ENCODE measurements around the gene MOV10. TPM values are rescaled to one million over a fixed set of nuclear protein-coding genes. Genes with fewer than 3 reads are reported as not detected.
A peak's percentile ranks its signal among the peaks of the same experiment; 100 is the strongest.
"Not testable (repeated sequence)": the region's sequence is repeated elsewhere in the genome, so short reads cannot be mapped to it uniquely, and the experiment has no call there.

Gene MOV10
- total RNA-seq (27.5 TPM), polyA plus RNA-seq (36.1 TPM)

GRCh38 chr1:112674440-112674985 is at the start of gene MOV10:
MOV10 (plus strand) TSS chr1:112674659; CDS start chr1:112674913, 254 bp downstream.
- peak within 1 kb of the TSS; percentile 97 for H3K4me3 ChIP-seq (ENCODE audit: low read depth, low read length)
- no peaks in the 10 kb centered on the region for H3K36me3 ChIP-seq (ENCODE audit: insufficient read depth)
- WGBS, result under 1% methylated on average over 30 of the region's 30 CpGs
- H3K4me1 ChIP-seq (ENCODE audit: insufficient read depth), result no peaks in the 10 kb centered on the region
- DNase-seq (ENCODE audit: extremely low spot score), result no peak
- H3K27ac ChIP-seq (ENCODE audit: low read depth), result peak within 1 kb of the TSS; percentile 94

- peaks cover 2% of the 10 kb centered on the region for H3K4me1 ChIP-seq (ENCODE audit: insufficient read depth)
Observed at GRCh38 chr1:112625696-112626095, 48.8 kb upstream of the MOV10 start.

GRCh38 chr1:112626193-112626592 is 48.3 kb upstream of the MOV10 start:
- H3K27ac ChIP-seq (ENCODE audit: low read depth), result no peak overlapping the region
- H3K36me3 ChIP-seq (ENCODE audit: insufficient read depth), result no peaks in the 10 kb centered on the region
- WGBS, result 94% methylated on average over 5 of the region's 5 CpGs
- no peak overlapping the region for H3K4me3 ChIP-seq (ENCODE audit: low read depth, low read length)
- no peak for DNase-seq (ENCODE audit: extremely low spot score)
- H3K4me1 ChIP-seq (ENCODE audit: insufficient read depth), result no peaks in the 10 kb centered on the region

More at GRCh38 chr1:112625696-112626095, 48.8 kb upstream of the MOV10 start:
- Histone ChIP-seq H3K27ac (ENCODE audit: low read depth) (no peak overlapping the region), H3K36me3 (ENCODE audit: insufficient read depth) (no peaks in the 10 kb centered on the region), H3K4me3 (ENCODE audit: low read depth, low read length) (no peak overlapping the region)
- DNase-seq (ENCODE audit: extremely low spot score), result no peak
- WGBS, result 92% methylated on average over 2 of the region's 2 CpGs

- Histone ChIP-seq H3K27ac (ENCODE audit: low read depth) (no peak overlapping the region), H3K4me3 (ENCODE audit: low read depth, low read length) (no peak overlapping the region), H3K36me3 (ENCODE audit: insufficient read depth) (no peaks in the 10 kb centered on the region), H3K4me1 (ENCODE audit: insufficient read depth) (no peaks in the 10 kb centered on the region)
- no peak for DNase-seq (ENCODE audit: extremely low spot score)
Observed at GRCh38 chr1:112626887-112627286, 47.6 kb upstream of the MOV10 start.

GRCh38 chr1:112628516-112628915 is 45.9 kb upstream of the MOV10 start:
- Histone ChIP-seq H3K27ac (ENCODE audit: low read depth) (no peak overlapping the region), H3K36me3 (ENCODE audit: insufficient read depth) (no peaks in the 10 kb centered on the region), H3K4me1 (ENCODE audit: insufficient read depth) (peaks cover 2% of the 10 kb centered on the region), H3K4me3 (ENCODE audit: low read depth, low read length) (no peak overlapping the region)
- WGBS, result 94% methylated on average over 2 of the region's 2 CpGs
- no peak for DNase-seq (ENCODE audit: extremely low spot score)

- DNase-seq (ENCODE audit: extremely low spot score), result no peak
- Histone ChIP-seq H3K36me3 (ENCODE audit: insufficient read depth) (no peaks in the 10 kb centered on the region), H3K27ac (ENCODE audit: low read depth) (no peak overlapping the region), H3K4me1 (ENCODE audit: insufficient read depth) (peaks cover 2% of the 10 kb centered on the region), H3K4me3 (ENCODE audit: low read depth, low read length) (no peak overlapping the region)
Observed at GRCh38 chr1:112629256-112629655, 45.2 kb upstream of the MOV10 start.

GRCh38 chr1:112633628-112634027 is 40.8 kb upstream of the MOV10 start:
- Histone ChIP-seq H3K36me3 (ENCODE audit: insufficient read depth) (no peaks in the 10 kb centered on the region), H3K27ac (ENCODE audit: low read depth) (no peak overlapping the region), H3K4me3 (ENCODE audit: low read depth, low read length) (no peak overlapping the region), H3K4me1 (ENCODE audit: insufficient read depth) (peaks cover 2% of the 10 kb centered on the region)
- no peak for DNase-seq (ENCODE audit: extremely low spot score)
- 93% methylated on average over 2 of the region's 2 CpGs for WGBS

- Histone ChIP-seq H3K36me3 (ENCODE audit: insufficient read depth) (no peaks in the 10 kb centered on the region), H3K4me3 (ENCODE audit: low read depth, low read length) (no peak overlapping the region), H3K4me1 (ENCODE audit: insufficient read depth) (peaks cover 2% of the 10 kb centered on the region), H3K27ac (ENCODE audit: low read depth) (no peak overlapping the region)
- DNase-seq (ENCODE audit: extremely low spot score), result no peak
Observed at GRCh38 chr1:112634367-112634766, 40.1 kb upstream of the MOV10 start.

- H3K36me3 ChIP-seq (ENCODE audit: insufficient read depth), result no peaks in the 10 kb centered on the region
- WGBS, result 91% methylated on average over 2 of the region's 2 CpGs
- H3K4me3 ChIP-seq (ENCODE audit: low read depth, low read length), result no peak overlapping the region
- H3K27ac ChIP-seq (ENCODE audit: low read depth), result no peak overlapping the region
- H3K4me1 ChIP-seq (ENCODE audit: insufficient read depth), result peaks cover 2% of the 10 kb centered on the region
- no peak for DNase-seq (ENCODE audit: extremely low spot score)
Observed at GRCh38 chr1:112636056-112636455, 38.4 kb upstream of the MOV10 start.

- Histone ChIP-seq H3K4me1 (ENCODE audit: insufficient read depth) (peaks cover 2% of the 10 kb centered on the region), H3K36me3 (ENCODE audit: insufficient read depth) (no peaks in the 10 kb centered on the region), H3K4me3 (ENCODE audit: low read depth, low read length) (no peak overlapping the region), H3K27ac (ENCODE audit: low read depth) (no peak overlapping the region)
- no peak for DNase-seq (ENCODE audit: extremely low spot score)
Observed at GRCh38 chr1:112636597-112637253, 37.7 kb upstream of the MOV10 start.

- 72% methylated on average over 4 of the region's 4 CpGs for WGBS
- Histone ChIP-seq H3K36me3 (ENCODE audit: insufficient read depth) (no peaks in the 10 kb centered on the region), H3K4me3 (ENCODE audit: low read depth, low read length) (no peak overlapping the region), H3K4me1 (ENCODE audit: insufficient read depth) (no peaks in the 10 kb centered on the region), H3K27ac (ENCODE audit: low read depth) (no peak overlapping the region)
- no peak for DNase-seq (ENCODE audit: extremely low spot score)
Observed at GRCh38 chr1:112637254-112638109, 37.0 kb upstream of the MOV10 start.

- no peak overlapping the region for H3K27ac ChIP-seq (ENCODE audit: low read depth)
- 100% methylated on average over 1 of the region's 1 CpG for WGBS
Observed at GRCh38 chr1:112638110-112638428, 36.4 kb upstream of the MOV10 start.

GRCh38 chr1:112640437-112640836 is 34.0 kb upstream of the MOV10 start:
- not testable (repeated sequence) for H3K36me3 ChIP-seq (ENCODE audit: insufficient read depth); H3K27ac ChIP-seq (ENCODE audit: low read depth); H3K4me1 ChIP-seq (ENCODE audit: insufficient read depth); DNase-seq (ENCODE audit: extremely low spot score); H3K4me3 ChIP-seq (ENCODE audit: low read depth, low read length)
- WGBS, result 91% methylated on average over 23 of the region's 23 CpGs

More at GRCh38 chr1:112638110-112638428, 36.4 kb upstream of the MOV10 start:
- H3K4me1 ChIP-seq (ENCODE audit: insufficient read depth), result no peaks in the 10 kb centered on the region
- H3K36me3 ChIP-seq (ENCODE audit: insufficient read depth), result no peaks in the 10 kb centered on the region
- no peak for DNase-seq (ENCODE audit: extremely low spot score)
- H3K4me3 ChIP-seq (ENCODE audit: low read depth, low read length), result no peak overlapping the region

GRCh38 chr1:112643080-112643479 is 31.4 kb upstream of the MOV10 start:
- no peak overlapping the region for H3K4me3 ChIP-seq (ENCODE audit: low read depth, low read length)
- no peaks in the 10 kb centered on the region for H3K4me1 ChIP-seq (ENCODE audit: insufficient read depth)
- H3K27ac ChIP-seq (ENCODE audit: low read depth), result no peak overlapping the region
- 73% methylated on average over 2 of the region's 2 CpGs for WGBS
- peaks cover 4% of the 10 kb centered on the region for H3K36me3 ChIP-seq (ENCODE audit: insufficient read depth)
- DNase-seq (ENCODE audit: extremely low spot score), result no peak
